Activated B cell treated with CpG ODN at 0.5 μM for 24 hours (primary cell): Measurements from ENCODE around the gene MYMK. TPM values are rescaled to one million over a fixed set of nuclear protein-coding genes. Genes with fewer than 3 reads are reported as not detected.

Source experiments
- ATAC-seq: fragments of 200-7000 bp; cut with Tn5 transposase; one replicate; pipeline ENCODE4 v1.10.0; 2021; ENCODE audit warnings: low read depth, mild to moderate bottlenecking, moderate library complexity
- CTCF ChIA-PET: fragments of 350-600 bp; sonication (Branson Sonifier 250); formaldehyde crosslinking; loops from one replicate; lab custom pipeline; 2021; ENCODE audit warnings: antibody characterized with exemption; lab: Charles Lee
- POLR2A ChIA-PET: fragments of 350-600 bp; sonication (Branson Sonifier 250); formaldehyde crosslinking; loops from one replicate; lab custom pipeline; 2021; ENCODE audit warnings: antibody characterized with exemption; lab: Charles Lee
- DNase-seq: peaks from one replicate; pipeline ENCODE4 v3.0.0; 2022
- H3K27ac Mint-ChIP-seq: one replicate; pipeline ENCODE4 v1.8.0; 2020; ENCODE audit warnings: mixed read lengths
- H3K27me3 Mint-ChIP-seq: one replicate; pipeline ENCODE4 v1.8.0; 2021; ENCODE audit warnings: mixed read lengths
- H3K36me3 Mint-ChIP-seq: one replicate; pipeline ENCODE4 v1.8.0; 2021; ENCODE audit warnings: low read depth, mixed read lengths
- H3K4me1 Mint-ChIP-seq: one replicate; pipeline ENCODE4 v1.8.0; 2021; ENCODE audit warnings: mixed read lengths
- H3K4me3 Mint-ChIP-seq: one replicate; pipeline ENCODE4 v1.8.0; 2020; ENCODE audit warnings: mild to moderate bottlenecking, mixed read lengths
- H3K9me3 Mint-ChIP-seq: one replicate; pipeline ENCODE4 v1.8.0; 2020; ENCODE audit warnings: mixed read lengths
- CTCF ChIP-seq: fragments of 200-600 bp; IDR thresholded peaks from one replicate; pipeline ENCODE4 v1.8.0; 2022; ENCODE audit warnings: antibody characterized with exemption, mild to moderate bottlenecking
- intact Hi-C: fragments of 100-400 bp; cut with micrococcal nuclease; formaldehyde crosslinking; loops from one replicate; pipeline ENCODE4 v1.15.1; 2024
- total RNA-seq: library from RNA; stranded (reverse); gene quantifications from 2 replicates; pipeline ENCODE4 v1.2.3, GENCODE V29; 2022

Gene MYMK
- total RNA-seq, 1 donor from 2014 or later, result not detected

- Mint-ChIP-seq H3K4me1 (no peaks in the 10 kb centered on the region), H3K36me3 (no peaks in the 10 kb centered on the region), H3K27me3 (peaks cover 9% of the 10 kb centered on the region), H3K4me3 (no peak overlapping the region), H3K9me3 (no peaks in the 10 kb centered on the region), H3K27ac (no peak overlapping the region)
- no peak for DNase-seq
- intact Hi-C loops, result no loop called here
- ChIA-PET CTCF (no interaction called here), POLR2A (interaction anchor here (0.6 kb wide), 1 partner anchor 395 kb away, joined by 4 read pairs; no protein-coding TSS in a partner anchor)
- no peak for TF ChIP-seq CTCF
- ATAC-seq, result no peak
Measured at GRCh38 chr9:133522073-133522910, 2.5 kb downstream of the MYMK start.

GRCh38 chr9:133521122-133522072 is 3.4 kb downstream of the MYMK start:
- Mint-ChIP-seq H3K4me3 (no peak overlapping the region), H3K9me3 (no peaks in the 10 kb centered on the region), H3K27ac (no peak overlapping the region), H3K27me3 (peaks cover 7% of the 10 kb centered on the region), H3K36me3 (no peaks in the 10 kb centered on the region), H3K4me1 (no peaks in the 10 kb centered on the region)
- CTCF ChIA-PET, result no interaction called here
- no peak for DNase-seq
- no peak for ATAC-seq
- intact Hi-C loops, result no loop called here
- POLR2A ChIA-PET, result no interaction called here
- no peak for TF ChIP-seq CTCF

GRCh38 chr9:133520121-133520835 is 4.5 kb downstream of the MYMK start:
- Mint-ChIP-seq H3K4me3 (no peak overlapping the region), H3K27me3 (peaks cover 9% of the 10 kb centered on the region), H3K36me3 (no peaks in the 10 kb centered on the region), H3K27ac (no peak overlapping the region), H3K9me3 (no peaks in the 10 kb centered on the region), H3K4me1 (no peaks in the 10 kb centered on the region)
- CTCF ChIA-PET, result no interaction called here
- DNase-seq (no peak), ATAC-seq (no peak)
- intact Hi-C loops, result no loop called here
- TF ChIP-seq CTCF, result no peak
- POLR2A ChIA-PET, result no interaction called here

GRCh38 chr9:133519693-133520092 is 5.1 kb downstream of the MYMK start:
- TF ChIP-seq CTCF, result no peak
- Mint-ChIP-seq H3K27me3 (peaks cover 9% of the 10 kb centered on the region), H3K4me1 (no peaks in the 10 kb centered on the region), H3K4me3 (no peak overlapping the region), H3K27ac (no peak overlapping the region), H3K36me3 (no peaks in the 10 kb centered on the region), H3K9me3 (no peaks in the 10 kb centered on the region)
- CTCF ChIA-PET, result no interaction called here
- ATAC-seq (no peak), DNase-seq (no peak)
- POLR2A ChIA-PET, result no interaction called here
- intact Hi-C loops, result no loop called here
